Liver (tissue), 3 donors: ENCODE data around the gene DCK.

Source experiments
- EGR1 ChIP-seq, 2 donors: IDR thresholded peaks; 2 replicates each; pipeline ENCODE4 v1.6.1; 2016 to 2018; ENCODE audit warnings: antibody characterized with exemption in 2 of 2, low read depth in 2 of 2
- FOXA1 ChIP-seq: IDR thresholded peaks from 2 replicates; pipeline ENCODE4 v1.6.1; 2016; ENCODE audit warnings: antibody characterized with exemption
- HNF4G ChIP-seq: IDR thresholded peaks from 2 replicates; pipeline ENCODE4 v1.6.1; 2016; ENCODE audit warnings: antibody characterized with exemption
- JUND ChIP-seq, 2 donors: IDR thresholded peaks; 2 replicates each; pipeline ENCODE4 v1.6.1; 2016; ENCODE audit warnings: antibody characterized with exemption in 2 of 2
- TAF1 ChIP-seq: conservative IDR thresholded peaks from 2 replicates; pipeline ENCODE4 v1.6.1; 2016; ENCODE audit warnings: antibody characterized with exemption, mild to moderate bottlenecking
- YY1 ChIP-seq: IDR thresholded peaks from 2 replicates; pipeline ENCODE4 v1.6.1; 2016; ENCODE audit warnings: antibody characterized with exemption, mild to moderate bottlenecking
- TF ChIP-seq, protein P1 (sequence below): IDR thresholded peaks from 2 replicates; pipeline ENCODE4 v1.6.1; 2016; ENCODE audit warnings: antibody characterized with exemption
- TF ChIP-seq, protein P2 (sequence below): fragments of 150-350 bp; IDR thresholded peaks from 2 replicates; pipeline ENCODE4 v1.5.1; 2017; ENCODE audit warnings: improper control_type of control experiment, low read depth, low read length; ENCODE audit not compliant: missing input control
- TF ChIP-seq, protein P3 (sequence below): IDR thresholded peaks from 2 replicates; pipeline ENCODE4 v1.6.1; 2016; ENCODE audit warnings: antibody characterized with exemption
- donor health status: healthy.
- donor health status: healthy.

DNA sequence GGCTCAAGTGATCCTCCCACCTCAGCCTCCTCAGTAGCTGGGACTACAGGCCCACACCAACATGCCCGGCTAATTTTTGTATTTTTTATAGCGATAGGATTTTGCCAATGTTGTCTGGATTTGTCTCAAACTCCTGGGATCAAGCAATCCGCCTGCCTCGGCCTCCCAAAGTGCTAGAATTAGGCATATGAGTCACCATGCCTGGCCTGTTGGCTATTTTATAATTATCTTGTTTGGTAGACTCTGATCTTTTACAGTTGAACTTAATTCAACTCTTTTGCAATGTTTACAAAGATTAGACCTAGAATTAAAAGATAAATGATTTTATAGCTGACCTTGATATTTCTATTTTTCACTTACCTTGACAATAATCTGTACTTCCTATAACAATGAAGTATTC is 18.0 kb downstream of the DCK start:
- TF ChIP-seq, protein P1, sequence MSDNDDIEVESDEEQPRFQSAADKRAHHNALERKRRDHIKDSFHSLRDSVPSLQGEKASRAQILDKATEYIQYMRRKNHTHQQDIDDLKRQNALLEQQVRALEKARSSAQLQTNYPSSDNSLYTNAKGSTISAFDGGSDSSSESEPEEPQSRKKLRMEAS, result no peak
- TF ChIP-seq, protein P2, sequence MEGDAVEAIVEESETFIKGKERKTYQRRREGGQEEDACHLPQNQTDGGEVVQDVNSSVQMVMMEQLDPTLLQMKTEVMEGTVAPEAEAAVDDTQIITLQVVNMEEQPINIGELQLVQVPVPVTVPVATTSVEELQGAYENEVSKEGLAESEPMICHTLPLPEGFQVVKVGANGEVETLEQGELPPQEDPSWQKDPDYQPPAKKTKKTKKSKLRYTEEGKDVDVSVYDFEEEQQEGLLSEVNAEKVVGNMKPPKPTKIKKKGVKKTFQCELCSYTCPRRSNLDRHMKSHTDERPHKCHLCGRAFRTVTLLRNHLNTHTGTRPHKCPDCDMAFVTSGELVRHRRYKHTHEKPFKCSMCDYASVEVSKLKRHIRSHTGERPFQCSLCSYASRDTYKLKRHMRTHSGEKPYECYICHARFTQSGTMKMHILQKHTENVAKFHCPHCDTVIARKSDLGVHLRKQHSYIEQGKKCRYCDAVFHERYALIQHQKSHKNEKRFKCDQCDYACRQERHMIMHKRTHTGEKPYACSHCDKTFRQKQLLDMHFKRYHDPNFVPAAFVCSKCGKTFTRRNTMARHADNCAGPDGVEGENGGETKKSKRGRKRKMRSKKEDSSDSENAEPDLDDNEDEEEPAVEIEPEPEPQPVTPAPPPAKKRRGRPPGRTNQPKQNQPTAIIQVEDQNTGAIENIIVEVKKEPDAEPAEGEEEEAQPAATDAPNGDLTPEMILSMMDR, result no peak
- no peak for TF ChIP-seq HNF4G
- no peak for TF ChIP-seq YY1
- TF ChIP-seq, protein P3, sequence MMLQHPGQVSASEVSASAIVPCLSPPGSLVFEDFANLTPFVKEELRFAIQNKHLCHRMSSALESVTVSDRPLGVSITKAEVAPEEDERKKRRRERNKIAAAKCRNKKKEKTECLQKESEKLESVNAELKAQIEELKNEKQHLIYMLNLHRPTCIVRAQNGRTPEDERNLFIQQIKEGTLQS, result no peak
- TF ChIP-seq FOXA1, result no peak
- no peak for TF ChIP-seq JUND (IDR thresholded peaks at IDR 0.05)
- TF ChIP-seq EGR1 (IDR thresholded peaks at IDR 0.05; ENCODE audit: low read depth in 2 of 2), result no peak
- no peak for TF ChIP-seq TAF1
